SU-DHL-6 (cell line): Measurements from ENCODE around the gene KRTAP5-6.

ENCODE experiments used
- CTCF ChIP-seq: fragments of 200-600 bp; sonication (generic); IDR thresholded peaks from one replicate; pipeline ENCODE4 v1.5.1; 2017; ENCODE audit warnings: antibody characterized with exemption, mild to moderate bottlenecking, low read length, moderate library complexity; ENCODE audit not compliant: insufficient read depth, poor library complexity, severe bottlenecking
- EZH2phosphoT487 ChIP-seq: fragments of 200-600 bp; sonication (generic), shearing (Covaris generic); conservative IDR thresholded peaks from 2 replicates; pipeline ENCODE4 v1.6.1; 2018; ENCODE audit warnings: mild to moderate bottlenecking, antibody characterized with exemption, low read length, moderate library complexity, mixed read lengths

GRCh38 chr11:1665313-1665712, 31.7 kb upstream of the KRTAP5-6 start:
- TF ChIP-seq CTCF (no peak), EZH2phosphoT487 (no peak)
